Progenitor cell of endocrine pancreas (in vitro differentiated cells): ENCODE measurements around the gene PRR16. TPM values are rescaled to one million over a fixed set of nuclear protein-coding genes. Genes with fewer than 3 reads are reported as not detected.

ENCODE experiments used
- DNase-seq: peaks from one replicate; pipeline ENCODE4 v3.0.0; 2021; ENCODE audit warnings: low spot score; ENCODE audit not compliant: unreplicated experiment
- H3K27ac Mint-ChIP-seq: 2 replicates; pipeline ENCODE4 v1.8.0; 2021; ENCODE audit warnings: mild to moderate bottlenecking, moderate library complexity, mixed read lengths
- H3K27me3 Mint-ChIP-seq: 2 replicates; pipeline ENCODE4 v1.8.0; 2021; ENCODE audit warnings: mixed read lengths
- H3K36me3 Mint-ChIP-seq: 2 replicates; pipeline ENCODE4 v1.8.0; 2022; ENCODE audit warnings: mixed read lengths; ENCODE audit not compliant: insufficient read depth
- H3K4me1 Mint-ChIP-seq: 2 replicates; pipeline ENCODE4 v1.8.0; 2021; ENCODE audit warnings: low read depth, mixed read lengths
- H3K4me3 Mint-ChIP-seq: 2 replicates; pipeline ENCODE4 v1.8.0; 2021; ENCODE audit warnings: low read depth, mild to moderate bottlenecking, moderate library complexity, mixed read lengths
- H3K9me3 Mint-ChIP-seq: 2 replicates; pipeline ENCODE4 v1.8.0; 2021; ENCODE audit warnings: low read depth, mixed read lengths
- CTCF ChIP-seq: fragments of 200-600 bp; sonication (generic); IDR thresholded peaks from one replicate; pipeline ENCODE4 v1.5.0; 2021; ENCODE audit warnings: antibody characterized with exemption, mild to moderate bottlenecking; ENCODE audit not compliant: unreplicated experiment
- total RNA-seq: library from RNA; stranded (reverse); gene quantifications from 2 replicates; pipeline ENCODE4 v1.2.1, GENCODE V29; 2021

PRR16 gene
- total RNA-seq, 1 donor from 2014 or later = not detected

GRCh38 chr5:120447706-120448239, 16.3 kb upstream of the PRR16 start:
- DNase-seq = no peak
- no peak for TF ChIP-seq CTCF
- Mint-ChIP-seq H3K36me3 (no peaks in the 10 kb centered on the region), H3K4me1 (no peaks in the 10 kb centered on the region), H3K27ac (no peak overlapping the region), H3K4me3 (no peak overlapping the region), H3K9me3 (peaks cover 2% of the 10 kb centered on the region), H3K27me3 (no peaks in the 10 kb centered on the region)

- DNase-seq = no peak
Observed at GRCh38 chr5:120449501-120449900, 14.6 kb upstream of the PRR16 start.

GRCh38 chr5:120450910-120451309, 13.2 kb upstream of the PRR16 start:
- Mint-ChIP-seq H3K4me3 (no peak overlapping the region), H3K27me3 (no peaks in the 10 kb centered on the region), H3K4me1 (peaks cover 15% of the 10 kb centered on the region), H3K27ac (no peak overlapping the region), H3K36me3 (no peaks in the 10 kb centered on the region), H3K9me3 (peaks cover 2% of the 10 kb centered on the region)
- TF ChIP-seq CTCF = no peak
- DNase-seq = no peak

More at GRCh38 chr5:120449501-120449900, 14.6 kb upstream of the PRR16 start:
- H3K27ac Mint-ChIP-seq = no peak overlapping the region
- TF ChIP-seq CTCF = no peak
- H3K4me3 Mint-ChIP-seq = no peak overlapping the region
- H3K27me3 Mint-ChIP-seq = no peaks in the 10 kb centered on the region
- H3K9me3 Mint-ChIP-seq = peaks cover 2% of the 10 kb centered on the region
- peaks cover 10% of the 10 kb centered on the region for H3K4me1 Mint-ChIP-seq
- H3K36me3 Mint-ChIP-seq = no peaks in the 10 kb centered on the region

- Mint-ChIP-seq H3K4me3 (no peak overlapping the region), H3K36me3 (no peaks in the 10 kb centered on the region), H3K27ac (no peak overlapping the region), H3K4me1 (peaks cover 16% of the 10 kb centered on the region), H3K27me3 (no peaks in the 10 kb centered on the region), H3K9me3 (peaks cover 2% of the 10 kb centered on the region)
- no peak for TF ChIP-seq CTCF
- DNase-seq = no peak
Observed at GRCh38 chr5:120451445-120451844, 12.7 kb upstream of the PRR16 start.

- no peak for DNase-seq
- Mint-ChIP-seq H3K4me1 (peaks cover 16% of the 10 kb centered on the region), H3K27ac (no peak overlapping the region), H3K4me3 (no peak overlapping the region), H3K27me3 (peaks cover 3% of the 10 kb centered on the region), H3K9me3 (peaks cover 2% of the 10 kb centered on the region), H3K36me3 (no peaks in the 10 kb centered on the region)
- no peak for TF ChIP-seq CTCF
Observed at GRCh38 chr5:120452471-120452870, 11.6 kb upstream of the PRR16 start.
